ENCODE data around the gene CLUH.

The CLUH gene

DNA sequence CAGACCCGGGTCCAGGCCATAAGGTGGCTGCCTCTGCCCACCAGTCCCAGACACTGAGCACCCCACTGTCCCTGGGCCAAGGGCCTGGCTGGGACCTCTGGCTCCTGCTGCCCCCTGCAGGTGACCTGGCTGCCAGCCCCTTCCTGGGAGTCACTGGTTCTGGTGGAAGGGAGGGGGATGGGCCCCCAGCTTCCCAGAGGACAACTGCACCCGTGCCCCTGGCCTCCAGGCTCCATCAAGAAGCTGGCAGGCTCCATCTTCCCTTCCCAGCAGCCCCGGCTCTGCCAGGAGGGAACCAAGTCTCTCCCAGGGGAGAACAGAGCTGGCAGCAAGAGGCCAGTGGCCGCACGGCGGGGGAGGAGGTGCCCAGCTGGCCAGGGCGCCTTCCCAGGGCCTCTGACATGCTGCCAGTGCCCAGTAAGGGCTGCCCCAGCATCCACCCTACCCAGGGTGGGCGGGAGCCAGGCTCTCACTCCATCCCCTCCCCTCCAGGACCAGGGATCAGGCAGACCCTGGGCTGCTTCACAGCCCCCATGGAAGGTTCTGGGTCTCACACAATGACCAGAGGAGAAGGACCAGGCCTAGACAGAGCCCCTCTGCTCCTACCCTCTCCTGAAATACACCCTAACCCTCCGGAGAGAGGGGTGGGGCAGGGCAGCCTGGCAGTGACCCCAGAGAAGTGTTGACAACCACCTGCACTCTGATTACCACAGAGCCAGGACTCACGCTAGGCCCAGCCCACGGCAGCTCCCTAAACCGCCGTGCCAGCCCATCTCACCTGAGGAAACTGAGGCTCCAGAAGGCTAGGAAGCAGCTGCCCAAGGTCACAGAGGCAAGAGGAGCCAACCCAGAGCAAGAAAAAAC, 3.6 kb downstream of the CLUH start:
- CTCF ChIA-PET: interaction anchor here (0.8 to 2.0 kb wide), 5 partner anchors 13 to 326 kb away, joined by 3 to 6 read pairs (median 5); no protein-coding TSS in a partner anchor
- peak; percentile 57 for TF ChIP-seq CTCF (IDR thresholded peaks at IDR 0.05; ENCODE audit: control extremely low read depth, extremely low read depth, low read depth, missing control alignments)
- no peak for DNase-seq (ENCODE audit: extremely low spot score)
- POLR2A ChIA-PET: no interaction called here

DNA sequence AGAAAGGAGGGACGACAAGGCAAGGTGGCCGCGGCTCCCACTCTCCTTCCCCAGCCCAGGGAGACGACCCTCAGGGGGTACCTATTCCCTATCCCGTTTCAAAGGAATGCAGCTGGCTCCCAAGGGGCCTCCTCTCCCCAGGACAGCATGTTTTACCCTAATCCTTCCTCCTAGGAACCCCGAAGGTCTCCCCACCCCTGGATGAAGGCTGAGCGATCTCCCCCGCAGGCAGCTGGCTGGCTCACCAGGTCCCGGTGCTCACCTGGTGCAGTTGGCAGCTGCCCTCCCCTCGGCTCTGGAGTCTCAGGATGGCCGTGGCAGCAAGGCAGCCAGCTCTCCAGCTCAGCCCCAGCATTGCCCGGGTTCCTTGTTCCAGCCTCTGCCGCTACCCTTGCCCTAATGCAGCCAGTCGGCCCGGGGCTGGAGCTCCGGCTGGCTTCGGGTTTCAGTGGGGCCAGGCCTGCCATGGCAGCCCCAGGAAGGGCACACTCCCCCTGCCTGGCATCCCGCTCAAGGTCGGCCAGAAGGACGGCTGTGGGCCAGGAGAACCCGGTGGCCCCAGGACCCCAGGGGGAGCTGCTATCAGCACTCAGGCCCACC, 4.6 kb downstream of the CLUH start:
- TF ChIP-seq CTCF (IDR thresholded peaks at IDR 0.05; ENCODE audit: control extremely low read depth, extremely low read depth, low read depth, missing control alignments): no peak
- ChIA-PET CTCF (interaction anchor here (1.3 to 2.0 kb wide), 4 partner anchors 12 to 325 kb away, joined by 3 to 6 read pairs (median 4); no protein-coding TSS in a partner anchor), POLR2A (no interaction called here)
- no peak for DNase-seq (ENCODE audit: extremely low spot score)

- TF ChIP-seq CTCF (IDR thresholded peaks at IDR 0.05; ENCODE audit: control extremely low read depth, extremely low read depth, low read depth, missing control alignments): no peak
- POLR2A ChIA-PET: no interaction called here
- DNase-seq (ENCODE audit: extremely low spot score): no peak
- CTCF ChIA-PET: interaction anchor here (1.5 to 2.0 kb wide), 2 partner anchors 32 to 324 kb away, joined by 4 to 5 read pairs; no protein-coding TSS in a partner anchor
Observed at GRCh38 chr17:2705888-2706795, 5.4 kb downstream of the CLUH start.

DNA sequence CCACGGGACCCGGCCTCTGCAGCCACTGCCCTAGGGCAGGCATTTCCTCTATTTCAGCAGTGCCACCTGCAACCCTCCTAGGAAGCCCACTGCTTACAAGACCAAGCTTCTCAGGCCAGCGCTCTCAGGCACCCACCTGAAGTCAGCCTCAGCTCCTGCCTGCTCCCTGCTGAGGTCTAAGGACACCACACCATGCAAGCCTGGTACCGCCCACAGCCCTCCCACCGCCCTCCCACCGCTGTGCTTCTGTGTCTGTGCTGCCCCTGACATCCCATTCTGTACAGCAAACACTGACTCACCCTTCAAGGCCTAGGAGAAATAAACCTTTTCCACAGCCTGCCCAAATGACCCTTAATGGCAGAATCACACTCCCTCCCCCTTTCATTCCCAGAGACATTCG, 6.3 kb downstream of the CLUH start:
- no peak for DNase-seq (ENCODE audit: extremely low spot score)
- ChIA-PET CTCF (interaction anchor here (1.0 kb wide), 1 partner anchor 323 kb away, joined by 4 read pairs; no protein-coding TSS in a partner anchor), POLR2A (no interaction called here)
- no peak for TF ChIP-seq CTCF (IDR thresholded peaks at IDR 0.05; ENCODE audit: control extremely low read depth, extremely low read depth, low read depth, missing control alignments)

DNA sequence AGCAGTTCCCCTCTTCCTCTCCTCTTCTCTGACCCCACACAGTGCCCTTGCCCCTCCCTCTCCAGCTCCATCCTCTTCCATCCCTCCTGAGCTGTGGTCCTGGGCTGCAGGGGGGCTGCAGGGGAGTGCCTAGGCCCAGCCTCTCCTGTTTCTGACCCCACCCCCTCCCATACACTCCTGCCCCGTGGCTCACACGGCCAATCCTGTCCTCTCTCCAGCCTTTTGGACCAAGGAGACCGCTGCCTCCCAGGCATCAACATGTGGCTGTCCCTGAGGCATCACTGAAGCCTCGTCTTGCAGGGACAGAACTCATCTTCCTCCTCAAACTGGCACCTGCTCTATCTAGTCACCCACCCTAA, 6.7 kb downstream of the CLUH start:
- POLR2A ChIA-PET: no interaction called here
- CTCF ChIA-PET: interaction anchor here (1.0 kb wide), 1 partner anchor 323 kb away, joined by 4 read pairs; no protein-coding TSS in a partner anchor
- TF ChIP-seq CTCF (IDR thresholded peaks at IDR 0.05; ENCODE audit: control extremely low read depth, extremely low read depth, low read depth, missing control alignments): no peak
- DNase-seq (ENCODE audit: extremely low spot score): no peak

Measured in GM10248 (cell line).